SK-N-SH (cell line): ENCODE measurements around the gene EPS8L2. TPM values are rescaled to one million over a fixed set of nuclear protein-coding genes. Genes with fewer than 3 reads are reported as not detected.

ENCODE experiments used
- CTCF ChIA-PET: fragments of 300-600, 350-600 bp; formaldehyde crosslinking; extraction: SDS; loops from one replicate; lab custom pipeline; 2021; lab: Yijun Ruan, JAX
- POLR2A ChIA-PET: fragments of 350-600 bp; sonication (Branson Sonifier 250); formaldehyde crosslinking; extraction: SDS; loops from one replicate; lab custom pipeline; 2020; ENCODE audit warnings: antibody characterized with exemption, inconsistent platforms; lab: Yijun Ruan, JAX
- DNase-seq: peaks from one replicate; pipeline ENCODE4 v3.0.0; 2012
- H2AFZ ChIP-seq: fragments of 200-600 bp; sonication (generic); 2 replicates; pipeline ENCODE4 v1.8.1; 2016; ENCODE audit warnings: antibody characterized with exemption, mild to moderate bottlenecking, low read depth
- H3F3A ChIP-seq: fragments of 200-600 bp; sonication (generic); replicated peaks from 2 replicates; pipeline ENCODE3; 2016; ENCODE audit warnings: antibody characterized with exemption, mild to moderate bottlenecking; ENCODE audit not compliant: insufficient read depth
- H3K27ac ChIP-seq, 2 experiments: fragments of 200-500 bp in 1 of 2; fragments of 200-600 bp in 1 of 2; sonication (Bioruptor generic) in 1 of 2; sonication (generic), shearing (Covaris generic) in 1 of 2; 2 replicates each; pipeline versions ENCODE4 v1.5.1 to v1.6.1; 2014 to 2016; ENCODE audit warnings: low read depth in 2 of 2, inconsistent platforms in 1 of 2, low read length in 1 of 2, mild to moderate bottlenecking in 1 of 2, mixed read lengths in 1 of 2
- H3K27me3 ChIP-seq: fragments of 200-600 bp; sonication (generic), shearing (Covaris generic); 2 replicates; pipeline ENCODE4 v1.6.1; 2016; ENCODE audit warnings: mixed run types; ENCODE audit not compliant: insufficient read depth
- H3K36me3 ChIP-seq, 2 experiments: fragments of 200-500 bp in 1 of 2; fragments of 200-600 bp in 1 of 2; sonication (Bioruptor generic) in 1 of 2; sonication (generic) in 1 of 2; replicated peaks in 1 of 2; 2 replicates each; pipeline versions ENCODE3 to v1.5.1; 2014 to 2016; ENCODE audit warnings: low read length in 1 of 2, mild to moderate bottlenecking in 1 of 2; ENCODE audit not compliant: insufficient read depth in 2 of 2, control insufficient read depth in 1 of 2
- H3K4me1 ChIP-seq, 2 experiments: fragments of 200-500 bp in 1 of 2; fragments of 200-600 bp in 1 of 2; sonication (Bioruptor generic) in 1 of 2; sonication (generic), shearing (Covaris generic) in 1 of 2; 2 replicates each; pipeline versions ENCODE4 v1.5.1 to v1.6.1; 2014 to 2016; ENCODE audit warnings: low read depth in 1 of 2, low read length in 1 of 2, mixed run types in 1 of 2; ENCODE audit not compliant: insufficient read depth in 2 of 2, control insufficient read depth in 1 of 2
- H3K4me2 ChIP-seq: fragments of 200-600 bp; sonication (generic), shearing (Covaris generic); 2 replicates; pipeline ENCODE4 v1.6.1; 2017; ENCODE audit warnings: mixed run types
- H3K4me3 ChIP-seq, 2 experiments: fragments of 200-500 bp in 1 of 2; fragments of 200-600 bp in 1 of 2; sonication (Bioruptor generic) in 1 of 2; sonication (generic), shearing (Covaris generic) in 1 of 2; 2 replicates each; pipeline versions ENCODE4 v1.5.1 to v1.8.1; 2014 to 2016; ENCODE audit warnings: low read depth in 2 of 2, inconsistent platforms in 1 of 2, low read length in 1 of 2, mild to moderate bottlenecking in 1 of 2, mixed read lengths in 1 of 2, moderate library complexity in 1 of 2
- H3K79me2 ChIP-seq: fragments of 200-600 bp; sonication (generic); 2 replicates; pipeline ENCODE4 v1.8.1; 2017; ENCODE audit warnings: mild to moderate bottlenecking; ENCODE audit not compliant: insufficient read depth
- H3K9ac ChIP-seq: fragments of 200-600 bp; sonication (generic); 2 replicates; pipeline ENCODE4 v1.6.1; 2017; ENCODE audit warnings: mixed run types
- H3K9me2 ChIP-seq: fragments of 200-600 bp; sonication (generic); 2 replicates; pipeline ENCODE4 v1.6.1; 2017; ENCODE audit warnings: mixed run types
- H3K9me3 ChIP-seq: fragments of 200-600 bp; sonication (generic); 2 replicates; pipeline ENCODE4 v1.6.1; 2017; ENCODE audit warnings: mixed run types, mild to moderate bottlenecking, moderate library complexity
- H4K20me1 ChIP-seq: fragments of 200-600 bp; sonication (generic); 2 replicates; pipeline ENCODE4 v1.6.1; 2017; ENCODE audit warnings: mild to moderate bottlenecking, mixed run types; ENCODE audit not compliant: insufficient read depth
- ELF1 ChIP-seq: IDR thresholded peaks from 2 replicates; pipeline ENCODE4 v1.4.0; 2012
- MXI1 ChIP-seq: IDR thresholded peaks from 2 replicates; pipeline ENCODE4 v1.6.1; 2012; ENCODE audit warnings: mild to moderate bottlenecking, low read depth, low read length, improper control_type of control experiment
- RAD21 ChIP-seq: IDR thresholded peaks from 2 replicates; pipeline ENCODE4 v1.6.1; 2012; ENCODE audit warnings: mild to moderate bottlenecking, low read length
- SIN3A ChIP-seq: IDR thresholded peaks from 2 replicates; pipeline ENCODE4 v1.6.1; 2012; ENCODE audit warnings: low read depth, mild to moderate bottlenecking, low read length, moderate library complexity, borderline replicate concordance
- TEAD4 ChIP-seq: IDR thresholded peaks from 2 replicates; pipeline ENCODE4 v1.4.0; 2012; ENCODE audit warnings: mild to moderate bottlenecking, borderline replicate concordance; ENCODE audit not compliant: insufficient read depth
- WGBS: methylation state at CpG from one replicate; pipeline ENCODE4 v1.1.6; 2017; ENCODE audit warnings: low lambda C conversion rate; 5-methylcytosine and 5-hydroxymethylcytosine counted together
- polyA plus RNA-seq, 3 experiments: library from polyadenylated mRNA; depleted of rRNA; stranded (reverse); fragments of >200 nt; gene quantifications; 2 replicates each; pipeline ENCODE4 v1.2.3, GENCODE V29; 2012
- TF ChIP-seq, protein P1 (sequence below): IDR thresholded peaks from 2 replicates; pipeline ENCODE4 v1.6.1; 2012; ENCODE audit warnings: mild to moderate bottlenecking, low read depth, low read length, moderate library complexity
- TF ChIP-seq, protein P2 (sequence below): IDR thresholded peaks from 2 replicates; pipeline ENCODE4 v1.4.0; 2012; ENCODE audit warnings: low read depth, borderline replicate concordance

EPS8L2 gene
- polyA plus RNA-seq, 1 of the 3 experiments (the other 2 are of a cell fraction): 0.74 TPM

DNA sequence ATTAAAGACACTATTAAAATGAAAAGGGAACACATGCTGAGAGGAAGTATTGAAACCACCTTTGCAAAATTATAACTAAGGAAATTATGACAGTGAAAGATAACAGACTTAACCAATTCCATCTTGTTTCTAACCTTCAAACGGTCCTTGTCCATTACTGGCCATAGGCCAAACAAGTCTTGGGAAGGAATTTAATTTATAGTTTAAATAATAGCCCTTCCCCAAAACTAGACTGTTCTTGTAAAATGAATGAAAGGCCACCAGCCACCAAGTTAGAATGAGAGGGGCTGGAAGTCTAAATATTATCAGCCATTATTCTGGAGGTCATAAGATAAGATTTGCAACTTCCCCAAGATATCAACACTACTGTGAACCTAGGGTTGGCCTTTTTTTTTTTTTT, 39.4 kb downstream of the EPS8L2 start (continued):
- TF ChIP-seq, protein P1, sequence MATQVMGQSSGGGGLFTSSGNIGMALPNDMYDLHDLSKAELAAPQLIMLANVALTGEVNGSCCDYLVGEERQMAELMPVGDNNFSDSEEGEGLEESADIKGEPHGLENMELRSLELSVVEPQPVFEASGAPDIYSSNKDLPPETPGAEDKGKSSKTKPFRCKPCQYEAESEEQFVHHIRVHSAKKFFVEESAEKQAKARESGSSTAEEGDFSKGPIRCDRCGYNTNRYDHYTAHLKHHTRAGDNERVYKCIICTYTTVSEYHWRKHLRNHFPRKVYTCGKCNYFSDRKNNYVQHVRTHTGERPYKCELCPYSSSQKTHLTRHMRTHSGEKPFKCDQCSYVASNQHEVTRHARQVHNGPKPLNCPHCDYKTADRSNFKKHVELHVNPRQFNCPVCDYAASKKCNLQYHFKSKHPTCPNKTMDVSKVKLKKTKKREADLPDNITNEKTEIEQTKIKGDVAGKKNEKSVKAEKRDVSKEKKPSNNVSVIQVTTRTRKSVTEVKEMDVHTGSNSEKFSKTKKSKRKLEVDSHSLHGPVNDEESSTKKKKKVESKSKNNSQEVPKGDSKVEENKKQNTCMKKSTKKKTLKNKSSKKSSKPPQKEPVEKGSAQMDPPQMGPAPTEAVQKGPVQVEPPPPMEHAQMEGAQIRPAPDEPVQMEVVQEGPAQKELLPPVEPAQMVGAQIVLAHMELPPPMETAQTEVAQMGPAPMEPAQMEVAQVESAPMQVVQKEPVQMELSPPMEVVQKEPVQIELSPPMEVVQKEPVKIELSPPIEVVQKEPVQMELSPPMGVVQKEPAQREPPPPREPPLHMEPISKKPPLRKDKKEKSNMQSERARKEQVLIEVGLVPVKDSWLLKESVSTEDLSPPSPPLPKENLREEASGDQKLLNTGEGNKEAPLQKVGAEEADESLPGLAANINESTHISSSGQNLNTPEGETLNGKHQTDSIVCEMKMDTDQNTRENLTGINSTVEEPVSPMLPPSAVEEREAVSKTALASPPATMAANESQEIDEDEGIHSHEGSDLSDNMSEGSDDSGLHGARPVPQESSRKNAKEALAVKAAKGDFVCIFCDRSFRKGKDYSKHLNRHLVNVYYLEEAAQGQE: no peak
- TF ChIP-seq MXI1 (no peak), TEAD4 (no peak), RAD21 (no peak)
- TF ChIP-seq, protein P2, sequence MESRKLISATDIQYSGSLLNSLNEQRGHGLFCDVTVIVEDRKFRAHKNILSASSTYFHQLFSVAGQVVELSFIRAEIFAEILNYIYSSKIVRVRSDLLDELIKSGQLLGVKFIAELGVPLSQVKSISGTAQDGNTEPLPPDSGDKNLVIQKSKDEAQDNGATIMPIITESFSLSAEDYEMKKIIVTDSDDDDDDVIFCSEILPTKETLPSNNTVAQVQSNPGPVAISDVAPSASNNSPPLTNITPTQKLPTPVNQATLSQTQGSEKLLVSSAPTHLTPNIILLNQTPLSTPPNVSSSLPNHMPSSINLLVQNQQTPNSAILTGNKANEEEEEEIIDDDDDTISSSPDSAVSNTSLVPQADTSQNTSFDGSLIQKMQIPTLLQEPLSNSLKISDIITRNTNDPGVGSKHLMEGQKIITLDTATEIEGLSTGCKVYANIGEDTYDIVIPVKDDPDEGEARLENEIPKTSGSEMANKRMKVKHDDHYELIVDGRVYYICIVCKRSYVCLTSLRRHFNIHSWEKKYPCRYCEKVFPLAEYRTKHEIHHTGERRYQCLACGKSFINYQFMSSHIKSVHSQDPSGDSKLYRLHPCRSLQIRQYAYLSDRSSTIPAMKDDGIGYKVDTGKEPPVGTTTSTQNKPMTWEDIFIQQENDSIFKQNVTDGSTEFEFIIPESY: no peak

DNA sequence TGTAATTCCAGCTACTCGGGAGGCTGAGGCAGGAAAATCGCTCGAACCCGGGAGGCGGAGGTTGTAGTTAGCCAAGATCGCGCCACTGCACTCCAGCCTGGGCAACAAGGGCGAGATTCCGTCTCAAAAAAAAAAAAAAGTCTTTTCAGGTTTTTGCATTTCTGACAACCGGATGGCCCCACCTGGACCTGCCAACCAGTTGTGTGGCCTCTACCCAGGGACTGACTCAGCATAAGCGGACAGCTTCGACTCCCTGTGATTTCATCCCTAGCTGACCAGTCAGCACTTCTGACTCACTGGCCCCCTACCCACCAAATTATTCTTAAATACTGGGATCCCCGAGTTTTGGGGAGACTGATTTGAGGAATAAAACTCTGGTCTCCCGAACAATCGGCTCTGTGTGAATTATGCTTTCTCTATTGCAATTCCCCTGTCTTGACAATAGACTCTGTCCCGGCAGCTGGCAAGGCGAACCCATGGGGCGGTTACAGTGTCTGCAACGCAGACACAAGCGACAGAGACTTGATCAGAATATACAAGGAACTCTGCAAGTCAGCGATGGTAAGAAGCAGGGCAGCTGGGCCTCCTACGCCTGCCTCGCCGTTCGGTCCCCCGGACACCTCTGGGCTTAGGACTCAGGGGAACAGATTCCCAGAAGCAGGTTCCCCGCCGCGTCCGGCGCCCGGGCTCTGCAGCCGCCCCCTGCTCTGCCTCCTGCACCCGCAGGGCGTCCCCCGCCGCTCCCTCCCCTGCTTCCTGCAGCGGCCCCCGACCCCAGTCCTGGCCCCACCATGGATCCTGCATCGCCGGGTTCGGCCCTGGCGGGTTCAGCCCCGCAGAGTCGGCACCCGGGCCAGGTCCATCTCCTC, 40.5 kb downstream of the EPS8L2 start:
- 69% methylated on average over 21 of the region's 46 CpGs for WGBS
- no peaks in the 10 kb centered on the region for H3F3A ChIP-seq
- H3K4me3 ChIP-seq: peak overlapping the region; percentile 86 to 90
- CTCF ChIA-PET: interaction anchor here (0.9 to 8.0 kb wide), 8 partner anchors 11 to 50 kb away, joined by 3 to 94 read pairs (median 6); partner anchors contain the start of gene GATD1
- peak overlapping the region in 1 of 2 experiments; percentile 77; a peak in 2 of 4 replicates for H3K27ac ChIP-seq
- H3K79me2 ChIP-seq: peaks cover 41% of the 10 kb centered on the region
- H3K9ac ChIP-seq: peak overlapping the region; percentile 43; the same call in 1 of the 2 replicates
- H4K20me1 ChIP-seq: peaks cover 5% of the 10 kb centered on the region; the same call in 1 of the 2 replicates
- no peak for TF ChIP-seq ELF1
- peak; percentile 37; the same call in 1 of the 2 replicates for TF ChIP-seq MXI1
- 0 out of 2 replicates have a peak, but pooled peaks have one; percentile 11 for TF ChIP-seq SIN3A
- peak overlapping the region; percentile 89; the same call in 1 of the 2 replicates for H2AFZ ChIP-seq
- H3K4me2 ChIP-seq: peak overlapping the region; percentile 94
- DNase-seq: no peak
- no peaks in the 10 kb centered on the region for H3K9me3 ChIP-seq
- H3K27me3 ChIP-seq: no peaks in the 10 kb centered on the region
- peaks cover 0 to 16% of the 10 kb centered on the region in 2 experiments; a peak in 3 of 4 replicates for H3K4me1 ChIP-seq
- no peaks in the 10 kb centered on the region for H3K36me3 ChIP-seq
- H3K9me2 ChIP-seq: no peaks in the 10 kb centered on the region
- POLR2A ChIA-PET: interaction anchor here (1.0 kb wide), 1 partner anchor 17 kb away, joined by 3 read pairs; no protein-coding TSS in a partner anchor
